Measurements from ENCODE around the gene RAB7A. TPM values are rescaled to one million over a fixed set of nuclear protein-coding genes. Genes with fewer than 3 reads are reported as not detected.

Gene RAB7A
- total RNA-seq, 1 donor from 2014 or later, result 51.2 TPM

GRCh38 chr3:128854475-128854874, 128.5 kb downstream of the RAB7A start:
- H3K36me3 ChIP-seq, result no peaks in the 10 kb centered on the region
- Mint-ChIP-seq H3K4me1 (peaks cover 3% of the 10 kb centered on the region), H3K27me3 (ENCODE audit: insufficient read depth, low read depth) (peaks cover 6% of the 10 kb centered on the region), H3K4me3 (no peak overlapping the region), H3K36me3 (peaks cover 16% of the 10 kb centered on the region), H3K27ac (no peak overlapping the region), H3K9me3 (peaks cover 40% of the 10 kb centered on the region)
- no peak overlapping the region for H2AFZ ChIP-seq (replicated peaks)
- H3K9me3 ChIP-seq (ENCODE audit: low read depth), result peaks cover 7% of the 10 kb centered on the region
- H3F3A ChIP-seq (ENCODE audit: low read depth), result no peaks in the 10 kb centered on the region
- no peak overlapping the region for H3K27ac ChIP-seq
- no peak for DNase-seq (ENCODE audit: low spot score)
- no peaks in the 10 kb centered on the region for H3K79me2 ChIP-seq (ENCODE audit: low read depth)
- TF ChIP-seq EZH2phosphoT487 (IDR thresholded peaks at IDR 0.05) (no peak), EZH2 (IDR thresholded peaks at IDR 0.05) (no peak), CTCF (IDR thresholded peaks at IDR 0.05) (no peak)
- H3K4me2 ChIP-seq, result no peak overlapping the region
- H3K27me3 ChIP-seq, result no peaks in the 10 kb centered on the region
- no peak overlapping the region for H3K4me3 ChIP-seq
- H3K4me1 ChIP-seq, result no peaks in the 10 kb centered on the region
- no peaks in the 10 kb centered on the region for H4K20me1 ChIP-seq (ENCODE audit: low read depth)
- no peak overlapping the region for H3K9ac ChIP-seq

DNA sequence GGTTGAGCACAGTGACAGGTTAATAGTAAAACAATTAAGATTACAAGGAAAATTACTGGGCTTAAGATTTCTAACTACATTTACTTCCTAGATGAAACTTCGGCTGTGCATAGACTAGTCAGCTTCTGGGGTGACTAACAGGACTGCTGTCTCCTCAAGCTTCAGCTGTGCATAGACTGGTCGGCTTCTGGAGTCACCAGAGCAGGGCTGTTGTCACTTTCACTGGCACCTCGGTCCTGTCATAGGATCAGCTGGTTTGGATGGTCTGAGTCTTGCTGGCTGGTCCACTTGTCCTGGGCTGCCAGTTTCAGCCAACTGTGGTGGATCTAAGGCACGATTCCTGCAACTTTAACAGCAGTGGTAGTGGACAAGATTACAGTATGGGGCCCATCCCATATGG, 129.6 kb downstream of the RAB7A start:
- H3K27me3 ChIP-seq, result no peaks in the 10 kb centered on the region
- peaks cover 27% of the 10 kb centered on the region for H3K36me3 Mint-ChIP-seq
- no peak overlapping the region for H3K27ac ChIP-seq
- no peak overlapping the region for H3K27ac Mint-ChIP-seq
- peaks cover 51% of the 10 kb centered on the region for H3K9me3 Mint-ChIP-seq
- no peaks in the 10 kb centered on the region for H4K20me1 ChIP-seq (ENCODE audit: low read depth)
- no peak overlapping the region for H3K4me2 ChIP-seq
- peaks cover 10% of the 10 kb centered on the region for H3K27me3 Mint-ChIP-seq (ENCODE audit: insufficient read depth, low read depth)
- H3K36me3 ChIP-seq, result no peaks in the 10 kb centered on the region
- H3K4me3 Mint-ChIP-seq, result no peak overlapping the region
- no peaks in the 10 kb centered on the region for H3K4me1 ChIP-seq
- no peaks in the 10 kb centered on the region for H3K4me1 Mint-ChIP-seq
- DNase-seq (ENCODE audit: low spot score), result no peak
- TF ChIP-seq EZH2 (IDR thresholded peaks at IDR 0.05), result no peak
- no peak for TF ChIP-seq CTCF (IDR thresholded peaks at IDR 0.05)
- TF ChIP-seq EZH2phosphoT487 (IDR thresholded peaks at IDR 0.05), result no peak
- H3F3A ChIP-seq (ENCODE audit: low read depth), result no peaks in the 10 kb centered on the region
- no peak overlapping the region for H3K4me3 ChIP-seq
- peaks cover 7% of the 10 kb centered on the region for H3K9me3 ChIP-seq (ENCODE audit: low read depth)
- H3K9ac ChIP-seq, result no peak overlapping the region
- no peak overlapping the region for H2AFZ ChIP-seq (replicated peaks)
- no peaks in the 10 kb centered on the region for H3K79me2 ChIP-seq (ENCODE audit: low read depth)

GRCh38 chr3:128858167-128858566, 132.2 kb downstream of the RAB7A start:
- H3K4me3 ChIP-seq, result no peak overlapping the region
- Mint-ChIP-seq H3K27me3 (ENCODE audit: insufficient read depth, low read depth) (peaks cover 12% of the 10 kb centered on the region), H3K4me1 (peaks cover 2% of the 10 kb centered on the region), H3K27ac (no peak overlapping the region), H3K4me3 (no peak overlapping the region), H3K9me3 (peaks cover 58% of the 10 kb centered on the region), H3K36me3 (peaks cover 34% of the 10 kb centered on the region)
- H4K20me1 ChIP-seq (ENCODE audit: low read depth), result no peaks in the 10 kb centered on the region
- peaks cover 7% of the 10 kb centered on the region for H3K9me3 ChIP-seq (ENCODE audit: low read depth)
- DNase-seq (ENCODE audit: low spot score), result no peak
- no peaks in the 10 kb centered on the region for H3K79me2 ChIP-seq (ENCODE audit: low read depth)
- no peaks in the 10 kb centered on the region for H3F3A ChIP-seq (ENCODE audit: low read depth)
- H3K27me3 ChIP-seq, result no peaks in the 10 kb centered on the region
- H3K9ac ChIP-seq, result no peak overlapping the region
- no peak for TF ChIP-seq CTCF (IDR thresholded peaks at IDR 0.05)
- TF ChIP-seq EZH2 (IDR thresholded peaks at IDR 0.05), result no peak
- TF ChIP-seq EZH2phosphoT487 (IDR thresholded peaks at IDR 0.05), result no peak
- H3K27ac ChIP-seq, result no peak overlapping the region
- no peaks in the 10 kb centered on the region for H3K4me1 ChIP-seq
- H3K36me3 ChIP-seq, result no peaks in the 10 kb centered on the region
- no peak overlapping the region for H3K4me2 ChIP-seq
- H2AFZ ChIP-seq (replicated peaks), result no peak overlapping the region
